ENCODE results near the gene UFM1.
"Not testable (repeated sequence)": the region's sequence is repeated elsewhere in the genome, so short reads cannot be mapped to it uniquely, and the experiment has no call there.

Gene UFM1

DNA sequence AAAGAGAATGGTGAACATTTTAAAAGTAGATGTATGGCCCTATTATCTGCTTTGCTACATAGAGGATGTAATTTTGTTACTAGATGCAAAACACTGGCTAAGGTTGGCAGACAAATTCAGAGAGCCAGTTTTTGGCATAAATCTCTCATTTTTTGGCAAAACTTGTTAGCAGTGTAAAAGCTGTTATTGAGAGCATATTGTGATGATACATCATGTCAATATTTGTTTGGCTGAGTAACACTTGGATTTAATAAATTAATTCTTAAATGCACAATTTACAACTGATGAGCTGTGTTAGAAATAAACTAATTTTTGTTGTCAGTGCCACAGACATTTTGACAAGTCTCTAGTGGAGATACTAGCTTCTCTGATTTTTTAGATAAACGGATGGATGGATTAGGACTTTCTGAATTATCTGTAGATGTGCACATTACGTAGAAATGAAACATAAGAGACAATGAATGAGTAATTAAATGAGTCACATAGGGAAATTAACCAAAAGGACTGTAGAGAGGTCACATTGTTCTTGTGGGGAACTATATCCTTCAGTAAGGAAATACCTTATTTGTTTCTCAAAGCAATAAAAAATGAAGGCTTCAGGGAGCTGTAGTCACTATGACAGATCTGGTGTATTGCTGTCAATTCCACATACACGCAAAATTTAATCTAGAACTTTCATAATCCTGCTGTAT lies 17.4 kb downstream of the UFM1 start:
- no peak for DNase-seq

DNA sequence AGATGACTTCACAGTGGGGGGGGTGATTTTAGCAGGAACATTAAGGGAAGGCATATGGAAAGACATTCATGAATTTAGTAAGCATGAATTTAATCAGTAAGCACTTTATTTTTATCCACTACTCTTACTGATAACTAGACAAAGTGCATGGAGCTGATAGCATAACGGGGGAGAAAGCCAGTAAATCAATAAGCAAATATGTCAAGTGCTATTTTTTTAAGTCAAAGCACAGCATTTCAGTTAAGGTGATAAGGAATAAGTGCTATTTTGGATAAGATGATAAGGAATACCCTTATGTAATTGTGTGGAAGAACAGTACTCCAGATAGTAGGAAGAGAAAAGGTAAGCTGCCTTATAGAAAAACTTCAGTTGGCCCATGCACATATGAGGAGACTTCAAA lies 19.4 kb downstream of the UFM1 start:
- DNase-seq = no peak

DNA sequence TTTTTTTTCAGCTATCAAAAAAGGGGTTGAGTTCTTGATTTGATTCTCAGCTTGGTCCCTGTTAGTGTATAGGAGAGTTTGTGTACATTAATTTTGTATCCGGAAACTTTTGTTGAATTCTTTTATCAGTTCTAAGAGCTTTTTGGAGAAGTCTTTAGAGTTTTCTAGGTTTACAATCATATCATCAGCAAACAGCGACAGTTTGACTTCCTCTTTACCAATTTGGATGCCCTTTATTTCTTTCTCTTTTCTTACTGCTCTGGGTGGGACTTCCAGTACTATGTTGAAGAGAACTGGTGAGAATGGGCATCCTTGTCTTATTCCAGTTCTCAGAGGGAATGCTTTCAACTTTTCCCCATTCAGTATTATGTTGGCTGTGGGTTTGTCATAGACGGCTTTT lies 20.4 kb downstream of the UFM1 start:
- not testable (repeated sequence) for DNase-seq

- DNase-seq = no peak
Measured at GRCh38 chr13:38372820-38373383, 23.3 kb downstream of the UFM1 start.

DNA sequence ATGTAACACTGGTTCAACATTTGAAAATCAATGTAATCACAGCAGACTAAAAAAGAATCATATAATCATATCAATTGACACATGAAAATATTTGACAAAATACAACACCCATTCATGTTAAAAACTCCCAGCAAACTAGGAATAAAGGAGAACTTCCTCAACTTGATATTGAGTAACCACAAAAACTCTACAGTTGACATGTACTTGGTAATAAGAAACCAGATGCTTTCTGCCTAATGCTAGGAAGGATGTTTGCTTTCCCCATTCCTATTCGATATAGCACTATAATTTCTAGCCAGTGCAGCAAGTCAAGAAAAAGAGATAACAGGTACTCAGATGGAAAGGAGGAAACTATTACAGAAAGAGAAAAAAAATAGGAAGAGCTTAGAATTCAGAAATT lies 26.9 kb downstream of the UFM1 start:
- no peak for DNase-seq

DNA sequence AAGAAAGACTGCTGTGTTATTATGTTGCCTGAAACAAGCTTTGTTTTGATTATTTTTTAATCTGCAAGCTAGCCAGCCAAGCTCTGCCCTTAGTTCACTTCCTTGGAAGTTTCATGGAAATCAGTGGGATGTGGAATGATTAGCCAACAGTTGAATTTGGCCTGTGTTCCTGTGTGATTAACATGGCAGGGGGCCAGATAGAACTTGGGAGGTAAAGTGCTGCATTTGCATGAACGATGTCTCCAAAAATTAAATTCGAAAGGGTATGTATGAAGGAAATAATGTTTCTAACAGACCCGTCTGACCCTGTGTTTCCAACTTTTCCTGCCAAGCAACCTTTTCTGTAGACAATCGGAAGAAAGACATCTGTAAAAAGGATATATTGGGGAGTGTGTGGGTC lies 32.2 kb downstream of the UFM1 start:
- DNase-seq = no peak

DNA sequence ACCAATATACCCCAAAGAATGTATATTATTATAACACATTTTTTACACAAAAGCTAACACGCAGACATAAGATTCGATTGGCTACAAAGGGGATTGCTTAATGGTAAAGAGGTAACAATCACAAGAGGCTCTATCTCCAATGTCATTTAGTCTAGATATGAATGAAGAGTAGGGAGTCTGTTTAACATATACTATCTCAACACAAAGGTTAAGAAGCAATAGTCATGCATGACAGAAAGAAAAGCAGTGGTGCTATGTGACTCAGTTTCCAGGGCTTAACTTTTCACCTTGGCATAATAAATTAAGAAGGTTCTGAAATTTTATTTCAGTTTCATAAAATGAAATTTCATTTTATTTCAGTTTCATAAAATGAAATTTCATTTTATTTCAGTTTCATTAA lies 33.3 kb downstream of the UFM1 start:
- no peak for DNase-seq

- DNase-seq = no peak
Measured at GRCh38 chr13:38384171-38384570, 34.5 kb downstream of the UFM1 start.

DNA sequence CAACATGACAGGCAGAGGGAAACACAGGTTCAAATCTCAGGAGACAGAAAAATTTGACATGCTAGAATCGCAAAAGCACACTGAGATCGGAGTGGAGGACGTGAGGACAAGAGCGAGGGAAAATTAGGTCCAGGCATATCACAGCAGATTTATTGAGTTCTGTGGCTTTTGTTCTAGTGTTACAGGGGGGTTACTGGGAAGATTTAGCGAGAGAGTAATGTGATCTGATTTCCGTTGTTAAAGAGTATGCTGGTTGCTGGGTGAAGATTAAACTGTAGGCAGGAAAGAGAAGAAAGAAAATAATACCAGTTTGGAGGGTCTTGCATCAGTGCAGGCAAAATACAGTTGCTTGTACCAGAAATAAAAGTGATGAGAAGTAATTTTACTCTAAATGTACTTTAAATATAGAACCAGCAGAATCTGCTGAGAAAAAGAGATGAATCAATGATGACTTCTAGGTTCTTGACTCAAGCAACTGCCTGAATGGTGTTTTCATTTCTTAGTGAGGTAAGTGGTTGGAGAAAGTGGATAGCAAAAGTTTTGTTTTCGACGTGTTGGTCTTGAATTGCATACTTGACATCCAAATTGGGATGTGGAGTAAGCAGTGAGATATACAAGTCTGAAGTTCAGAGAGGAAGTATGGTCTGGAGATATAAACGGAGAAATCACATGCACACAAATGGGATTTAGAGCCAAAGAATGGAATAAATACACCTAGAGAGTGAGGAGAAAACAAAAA lies 35.7 kb downstream of the UFM1 start:
- no peak for DNase-seq

DNA sequence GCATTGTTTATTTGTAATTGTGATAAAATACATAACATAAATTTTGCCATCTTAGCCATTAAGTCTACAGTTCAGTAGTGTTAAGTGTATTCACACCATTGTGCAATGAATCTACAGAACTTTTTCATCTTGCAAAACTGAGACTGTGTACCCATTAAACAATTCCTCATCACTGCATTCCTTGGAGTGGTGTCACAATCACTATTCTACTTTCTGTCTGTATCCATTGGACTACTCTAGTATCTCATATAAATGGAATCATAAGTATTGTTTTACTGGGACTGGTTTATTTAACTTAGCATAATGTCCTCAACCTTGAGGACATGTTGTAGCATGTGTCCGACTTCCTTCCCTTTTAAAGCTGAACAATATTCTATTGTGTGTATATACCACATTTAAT lies 36.8 kb downstream of the UFM1 start:
- DNase-seq = no peak

DNA sequence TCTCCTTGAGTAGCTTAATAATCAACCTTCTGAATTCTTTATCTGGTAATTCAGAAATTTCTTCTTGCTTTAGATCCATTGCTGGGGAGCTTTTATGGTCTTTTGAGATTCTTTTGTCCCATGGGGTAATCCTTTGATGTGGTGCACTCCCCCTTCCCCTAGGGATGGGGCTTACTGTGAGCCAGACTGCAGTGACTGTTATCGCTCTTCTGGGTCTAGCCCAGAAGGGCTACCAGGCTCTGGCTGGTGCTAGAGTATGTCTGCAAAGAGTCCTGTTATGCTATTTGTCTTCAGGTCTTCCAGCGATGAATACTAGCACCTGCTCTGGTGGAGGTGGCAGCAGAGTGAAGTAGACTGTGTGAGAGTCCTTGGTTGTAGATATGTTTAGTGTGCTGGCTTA lies 41.7 kb downstream of the UFM1 start:
- no peak for DNase-seq

DNA sequence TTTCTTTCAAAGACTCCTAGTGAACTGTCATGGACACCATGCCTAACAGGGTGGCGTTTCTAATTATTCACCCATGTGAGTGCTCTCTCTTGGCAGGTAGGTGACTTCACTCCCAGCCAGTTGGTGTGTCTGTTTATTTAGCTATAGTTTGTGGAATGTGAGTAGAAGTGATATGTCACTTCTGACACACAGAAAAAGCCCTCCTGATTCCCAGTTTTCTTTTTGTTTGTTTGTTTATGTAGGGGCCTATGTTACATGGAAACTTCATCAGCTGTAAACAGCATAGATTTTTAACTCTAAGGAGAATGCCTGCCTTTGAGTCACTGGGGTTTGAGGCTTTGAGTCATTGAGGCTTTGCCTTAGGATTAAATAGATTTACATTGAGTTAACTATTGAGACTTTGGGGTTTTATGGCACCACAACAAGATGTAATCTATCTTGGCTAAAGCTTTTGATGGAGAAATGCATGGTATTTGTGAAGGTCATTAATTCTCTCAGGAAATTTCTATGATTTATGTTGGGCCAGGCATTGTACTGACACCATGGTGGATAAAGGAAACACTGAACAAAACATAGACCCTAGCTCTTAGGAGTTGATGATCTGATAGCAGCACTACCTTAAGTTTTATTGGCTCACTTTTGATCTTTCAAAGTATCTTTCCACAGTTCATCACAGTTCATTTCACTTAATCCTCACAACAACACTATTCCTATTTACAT lies 45.3 kb downstream of the UFM1 start:
- no peak for DNase-seq

GRCh38 chr13:38395497-38395788 lies 45.8 kb downstream of the UFM1 start:
- DNase-seq = no peak

DNA sequence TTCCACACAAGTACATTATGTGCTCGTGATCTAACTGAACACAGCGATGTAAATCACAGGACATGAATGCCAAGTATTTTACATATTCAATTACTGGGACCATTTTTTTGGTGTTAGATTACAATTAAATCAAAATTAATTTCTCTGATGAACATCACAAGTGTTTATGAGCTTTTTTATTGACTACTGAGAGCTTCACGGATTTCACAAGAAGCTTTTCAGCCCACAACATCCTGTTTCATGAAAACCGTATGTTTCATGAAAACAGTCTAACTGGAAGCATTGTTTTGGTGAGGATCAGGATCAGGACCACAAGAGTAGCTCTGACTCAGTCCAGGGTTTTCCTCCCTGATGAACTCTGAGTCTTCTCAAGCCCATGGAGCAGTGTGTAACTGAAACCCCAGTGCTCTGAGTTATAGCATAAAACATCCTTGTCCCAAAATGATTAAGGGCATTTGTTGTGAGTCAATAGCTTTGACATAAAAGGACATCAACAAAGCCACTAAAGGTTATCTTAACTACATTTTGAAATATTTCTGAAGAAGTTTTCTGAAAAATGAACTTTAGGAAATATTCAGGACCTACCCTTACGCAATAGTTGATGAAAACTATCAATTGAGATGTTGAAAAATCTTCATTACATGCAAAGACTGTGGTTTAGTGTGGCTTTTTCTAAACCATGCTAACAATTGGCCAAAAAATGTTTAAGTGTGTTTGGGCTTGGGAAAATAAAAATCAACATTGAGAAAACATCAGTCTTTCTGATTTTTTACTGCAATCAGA lies 49.3 kb downstream of the UFM1 start:
- DNase-seq = no peak

- DNase-seq = no peak
Measured at GRCh38 chr13:38399535-38399934, 49.9 kb downstream of the UFM1 start.

DNA sequence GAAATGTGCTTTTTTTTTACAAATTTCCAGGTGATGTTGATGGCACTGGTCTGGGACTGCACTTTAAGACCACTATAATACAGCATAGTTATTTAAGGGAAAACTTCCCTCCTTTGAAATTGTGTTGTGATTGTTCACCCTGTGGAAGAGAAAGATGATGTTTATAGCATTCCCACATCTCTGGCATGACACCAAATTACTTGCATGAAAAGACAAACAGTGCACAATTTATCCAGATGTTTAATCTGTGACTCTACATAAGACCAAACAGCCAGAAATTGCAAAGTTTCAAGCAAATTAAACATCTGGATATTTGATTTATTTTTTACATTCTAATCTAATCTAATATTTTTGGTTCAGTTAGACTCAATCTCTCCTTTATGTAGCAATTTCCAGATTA lies 51.6 kb downstream of the UFM1 start:
- no peak for DNase-seq

DNA sequence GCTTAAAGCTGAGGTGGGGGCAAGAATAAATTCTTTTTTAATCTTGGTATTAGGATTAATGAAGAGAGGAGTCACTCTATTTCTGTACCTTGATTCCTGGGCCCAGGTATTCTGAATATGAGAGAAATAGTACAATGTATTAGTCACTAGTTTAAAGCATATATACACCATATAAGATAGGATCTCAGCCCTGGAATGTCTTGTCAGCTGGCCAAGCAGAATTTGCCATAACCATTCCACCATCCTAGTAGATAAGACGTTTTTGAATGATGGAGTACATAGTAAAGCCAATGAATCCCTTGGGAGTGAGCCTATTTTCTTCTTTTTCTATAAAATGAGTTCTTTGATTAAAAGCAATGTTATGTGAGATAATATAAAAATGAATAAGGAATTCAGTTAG lies 55.6 kb downstream of the UFM1 start:
- no peak for DNase-seq

GRCh38 chr13:38409771-38410170 lies 60.1 kb downstream of the UFM1 start:
- no peak for DNase-seq

DNA sequence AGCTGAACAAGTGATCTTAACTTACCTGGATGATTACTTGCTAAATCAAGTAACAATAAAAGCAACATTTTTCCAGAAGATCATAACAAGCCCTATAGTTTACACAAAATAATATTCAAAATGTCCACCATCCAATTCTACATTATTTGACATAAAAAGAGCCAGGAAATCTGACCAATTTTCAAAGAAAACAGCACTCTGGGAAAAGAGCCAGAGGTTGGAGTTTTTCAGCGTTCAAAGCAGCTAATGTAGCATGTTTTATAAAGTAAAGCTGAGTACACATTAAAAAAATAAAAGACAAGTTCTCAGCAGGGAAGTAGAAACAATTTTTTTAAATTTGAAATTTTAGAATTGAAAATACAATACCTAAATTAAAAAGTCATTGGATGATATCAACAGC lies 62.6 kb downstream of the UFM1 start:
- no peak for DNase-seq

Measured in DMS 273 treated with DMSO at 0.1 percent for 48 hours (cell line).